Natural killer cell treated with Interleukin-12 subunit alpha and Interleukin-12 subunit beta and Interleukin-15 and Interleukin-18, amount 100 ng/mL, for 72 hours (primary cell): ENCODE measurements around the gene PSMD1. TPM values are rescaled to one million over a fixed set of nuclear protein-coding genes. Genes with fewer than 3 reads are reported as not detected.
"Not testable (repeated sequence)": the region's sequence is repeated elsewhere in the genome, so short reads cannot be mapped to it uniquely, and the experiment has no call there.

Experiments
- ATAC-seq, 2 donors: fragments of 150-1000 bp; cut with Tn5 transposase in 1 of 2; sonication (Bioruptor Pico), chemical (Tn5 transposase) in 1 of 2; 2 replicates each; pipeline ENCODE4 v1.10.0; 2021
- DNase-seq: peaks from one replicate; pipeline ENCODE4 v3.0.0; 2022; ENCODE audit warnings: low spot score
- H3K27ac Mint-ChIP-seq, 2 donors: 1 replicate in 1 of 2; 2 replicates in 1 of 2; pipeline ENCODE4 v1.8.0; 2022; ENCODE audit warnings: mixed read lengths in 2 of 2, mild to moderate bottlenecking in 1 of 2, moderate library complexity in 1 of 2
- H3K27me3 Mint-ChIP-seq, 2 donors: 1 replicate in 1 of 2; 2 replicates in 1 of 2; pipeline ENCODE4 v1.8.0; 2022; ENCODE audit warnings: mixed read lengths in 2 of 2
- H3K36me3 Mint-ChIP-seq: one replicate; pipeline ENCODE4 v1.8.0; 2022; ENCODE audit warnings: mixed read lengths
- H3K4me1 Mint-ChIP-seq, 2 donors: 1 replicate in 1 of 2; 2 replicates in 1 of 2; pipeline ENCODE4 v1.8.0; 2022; ENCODE audit warnings: low read depth in 2 of 2, mixed read lengths in 2 of 2, mild to moderate bottlenecking in 1 of 2
- H3K4me3 Mint-ChIP-seq: one replicate; pipeline ENCODE4 v1.8.0; 2022; ENCODE audit warnings: mixed read lengths
- H3K9me3 Mint-ChIP-seq: 2 replicates; pipeline ENCODE4 v1.8.0; 2022; ENCODE audit warnings: mixed read lengths
- total RNA-seq, 2 donors: library from RNA; stranded (reverse); gene quantifications; one replicate each; pipeline ENCODE4 v1.2.3, GENCODE V29; 2022

The PSMD1 gene
- total RNA-seq, 2 donors from 2014 or later, result 151 to 153 TPM

- peak overlapping the region; percentile 83 for H3K4me3 Mint-ChIP-seq
- H3K36me3 Mint-ChIP-seq, result peaks cover 4% of the 10 kb centered on the region
- H3K9me3 Mint-ChIP-seq, result no peaks in the 10 kb centered on the region
- DNase-seq (no peak), ATAC-seq (no peak)
- H3K4me1 Mint-ChIP-seq, result peaks cover 40 to 52% of the 10 kb centered on the region in 2 donors
- peaks cover 15 to 18% of the 10 kb centered on the region in 2 donors for H3K27me3 Mint-ChIP-seq
- peak overlapping the region; percentile 56 to 60 for H3K27ac Mint-ChIP-seq
These were observed 2.8 kb upstream of the PSMD1 start for GRCh38 chr2:231053846-231054245.

GRCh38 chr2:231057590-231057989, 923 bp downstream of the PSMD1 start:
- H3K27ac Mint-ChIP-seq, result peak overlapping the region; percentile 99 to 100
- DNase-seq, result no peak
- H3K9me3 Mint-ChIP-seq, result no peaks in the 10 kb centered on the region
- peak overlapping the region; percentile 85 for H3K4me3 Mint-ChIP-seq
- peaks cover 43 to 56% of the 10 kb centered on the region in 2 donors for H3K4me1 Mint-ChIP-seq
- H3K36me3 Mint-ChIP-seq, result peaks cover 11% of the 10 kb centered on the region
- no peak for ATAC-seq
- peaks cover 11 to 12% of the 10 kb centered on the region in 2 donors for H3K27me3 Mint-ChIP-seq

- ATAC-seq (no peak), DNase-seq (no peak)
- Mint-ChIP-seq H3K27ac (peak overlapping the region; percentile 99 to 100), H3K36me3 (peaks cover 11% of the 10 kb centered on the region), H3K27me3 (peaks cover 5% of the 10 kb centered on the region in 2 donors), H3K4me3 (peak overlapping the region; percentile 85), H3K9me3 (no peaks in the 10 kb centered on the region), H3K4me1 (peaks cover 29 to 47% of the 10 kb centered on the region in 2 donors)
These were observed 2.3 kb downstream of the PSMD1 start for GRCh38 chr2:231058761-231059550.

GRCh38 chr2:231059756-231060155, 3.1 kb downstream of the PSMD1 start:
- peak overlapping the region in 1 of 2 donors; percentile 100 for H3K27ac Mint-ChIP-seq
- H3K27me3 Mint-ChIP-seq, result peaks cover 0 to 2% of the 10 kb centered on the region in 2 donors
- peaks cover 11% of the 10 kb centered on the region for H3K36me3 Mint-ChIP-seq
- peaks cover 26 to 42% of the 10 kb centered on the region in 2 donors for H3K4me1 Mint-ChIP-seq
- no peaks in the 10 kb centered on the region for H3K9me3 Mint-ChIP-seq
- ATAC-seq, result no peak
- DNase-seq, result no peak
- peak overlapping the region; percentile 85 for H3K4me3 Mint-ChIP-seq

- ATAC-seq (no peak), DNase-seq (no peak)
- H3K9me3 Mint-ChIP-seq, result no peaks in the 10 kb centered on the region
- peaks cover 19% of the 10 kb centered on the region for H3K36me3 Mint-ChIP-seq
- H3K27ac Mint-ChIP-seq, result no peak overlapping the region
- no peaks in the 10 kb centered on the region for H3K27me3 Mint-ChIP-seq
- peaks cover 24 to 34% of the 10 kb centered on the region in 2 donors for H3K4me1 Mint-ChIP-seq
- no peak overlapping the region for H3K4me3 Mint-ChIP-seq
These were observed 6.1 kb downstream of the PSMD1 start for GRCh38 chr2:231062776-231063175.

GRCh38 chr2:231063347-231063746, 6.7 kb downstream of the PSMD1 start:
- ATAC-seq, result no peak
- no peaks in the 10 kb centered on the region for H3K9me3 Mint-ChIP-seq
- no peak overlapping the region for H3K4me3 Mint-ChIP-seq
- H3K27me3 Mint-ChIP-seq, result no peaks in the 10 kb centered on the region
- H3K4me1 Mint-ChIP-seq, result peaks cover 21 to 34% of the 10 kb centered on the region in 2 donors
- no peak overlapping the region for H3K27ac Mint-ChIP-seq
- DNase-seq, result no peak
- peaks cover 25% of the 10 kb centered on the region for H3K36me3 Mint-ChIP-seq

- DNase-seq (no peak), ATAC-seq (no peak)
- Mint-ChIP-seq H3K27me3 (no peaks in the 10 kb centered on the region), H3K9me3 (no peaks in the 10 kb centered on the region), H3K4me1 (peaks cover 6 to 18% of the 10 kb centered on the region in 2 donors), H3K36me3 (peaks cover 27% of the 10 kb centered on the region), H3K27ac (no peak overlapping the region), H3K4me3 (no peak overlapping the region)
These were observed 9.3 kb downstream of the PSMD1 start for GRCh38 chr2:231065966-231066365.

- not testable (repeated sequence) for H3K27me3 Mint-ChIP-seq, ATAC-seq, H3K4me3 Mint-ChIP-seq, H3K9me3 Mint-ChIP-seq, DNase-seq
- H3K4me1 Mint-ChIP-seq, result peaks cover 6 to 18% of the 10 kb centered on the region in 2 donors
- peaks cover 29% of the 10 kb centered on the region for H3K36me3 Mint-ChIP-seq
- peak overlapping the region in 1 of 2 donors; percentile 15 for H3K27ac Mint-ChIP-seq
These were observed 10.9 kb downstream of the PSMD1 start for GRCh38 chr2:231067531-231067930.

- DNase-seq, result no peak
- no peaks in the 10 kb centered on the region for H3K27me3 Mint-ChIP-seq
- no peaks in the 10 kb centered on the region for H3K9me3 Mint-ChIP-seq
- ATAC-seq, result peak in 1 of 2 donors; percentile 84
- H3K36me3 Mint-ChIP-seq, result peaks cover 29% of the 10 kb centered on the region
- no peak overlapping the region for H3K4me3 Mint-ChIP-seq
- H3K4me1 Mint-ChIP-seq, result peaks cover 6 to 13% of the 10 kb centered on the region in 2 donors
- H3K27ac Mint-ChIP-seq, result peak overlapping the region in 1 of 2 donors; percentile 15
These were observed 12.0 kb downstream of the PSMD1 start for GRCh38 chr2:231068525-231069222.

- Mint-ChIP-seq H3K36me3 (peaks cover 29% of the 10 kb centered on the region), H3K27ac (no peak overlapping the region), H3K4me1 (peaks cover 6 to 13% of the 10 kb centered on the region in 2 donors), H3K4me3 (no peak overlapping the region), H3K9me3 (no peaks in the 10 kb centered on the region), H3K27me3 (no peaks in the 10 kb centered on the region)
- ATAC-seq (no peak), DNase-seq (no peak)
These were observed 12.8 kb downstream of the PSMD1 start for GRCh38 chr2:231069379-231070054.

- DNase-seq (no peak), ATAC-seq (no peak)
- no peak overlapping the region for H3K4me3 Mint-ChIP-seq
- peaks cover 0 to 3% of the 10 kb centered on the region in 2 donors for H3K4me1 Mint-ChIP-seq
- H3K27ac Mint-ChIP-seq, result no peak overlapping the region
- no peaks in the 10 kb centered on the region for H3K9me3 Mint-ChIP-seq
- no peaks in the 10 kb centered on the region for H3K27me3 Mint-ChIP-seq
- peaks cover 31% of the 10 kb centered on the region for H3K36me3 Mint-ChIP-seq
These were observed 27.9 kb downstream of the PSMD1 start for GRCh38 chr2:231084565-231084964.

GRCh38 chr2:231088754-231089153, 32.1 kb downstream of the PSMD1 start:
- H3K36me3 Mint-ChIP-seq, result peaks cover 19% of the 10 kb centered on the region
- no peaks in the 10 kb centered on the region for H3K9me3 Mint-ChIP-seq

GRCh38 chr2:231093933-231094332, 37.3 kb downstream of the PSMD1 start:
- no peaks in the 10 kb centered on the region for H3K27me3 Mint-ChIP-seq
- no peak for ATAC-seq

More at GRCh38 chr2:231088754-231089153, 32.1 kb downstream of the PSMD1 start:
- H3K27me3 Mint-ChIP-seq, result no peaks in the 10 kb centered on the region
- H3K4me3 Mint-ChIP-seq, result no peak overlapping the region
- H3K4me1 Mint-ChIP-seq, result peaks cover 0 to 8% of the 10 kb centered on the region in 2 donors
- ATAC-seq (no peak), DNase-seq (no peak)
- H3K27ac Mint-ChIP-seq, result no peak overlapping the region

More at GRCh38 chr2:231093933-231094332, 37.3 kb downstream of the PSMD1 start:
- DNase-seq, result no peak
- Mint-ChIP-seq H3K27ac (no peak overlapping the region), H3K36me3 (peaks cover 27% of the 10 kb centered on the region), H3K9me3 (no peaks in the 10 kb centered on the region), H3K4me3 (no peak overlapping the region), H3K4me1 (peaks cover 0 to 5% of the 10 kb centered on the region in 2 donors)
